Umbilical cord (tissue), 2 donors: Measurements from ENCODE around the gene GLCE. TPM values are rescaled to one million over a fixed set of nuclear protein-coding genes. Genes with fewer than 3 reads are reported as not detected.

ENCODE experiments used
- DNase-seq: peaks from one replicate; pipeline ENCODE4 v3.0.0-alpha.2; 2015; ENCODE audit warnings: low spot score
- total RNA-seq: library from RNA; depleted of rRNA; stranded (reverse); fragments of >200 nt; gene quantifications from one replicate; pipeline ENCODE4 v1.2.3, GENCODE V29; 2014; ENCODE audit warnings: low replicate concordance; ENCODE audit not compliant: insufficient read depth

The GLCE gene
- 33.5 TPM for total RNA-seq

- DNase-seq = peak; percentile 98
Observed at GRCh38 chr15:69160141-69160993, at the start of gene GLCE. Gene GLCE (plus strand): TSS chr15:69160635. CDS start chr15:69255807, 95,172 bp downstream.

GRCh38 chr15:69114331-69114928 lies 46.0 kb upstream of the GLCE start:
- peak; percentile 18 for DNase-seq

- DNase-seq = no peak
Observed at GRCh38 chr15:69115031-69115430, 45.4 kb upstream of the GLCE start.

- no peak for DNase-seq
Observed at GRCh38 chr15:69116391-69116790, 44.0 kb upstream of the GLCE start.

- no peak for DNase-seq
Observed at GRCh38 chr15:69117431-69117871, 43.0 kb upstream of the GLCE start.

- no peak for DNase-seq
Observed at GRCh38 chr15:69118089-69118488, 42.3 kb upstream of the GLCE start.

- peak; percentile 57 for DNase-seq
Observed at GRCh38 chr15:69119001-69119400, 41.4 kb upstream of the GLCE start.

GRCh38 chr15:69119683-69120395 lies 40.6 kb upstream of the GLCE start:
- no peak for DNase-seq

GRCh38 chr15:69120732-69121131 lies 39.7 kb upstream of the GLCE start:
- no peak for DNase-seq

GRCh38 chr15:69121198-69121828 lies 39.1 kb upstream of the GLCE start:
- DNase-seq = no peak

GRCh38 chr15:69125236-69125635 lies 35.2 kb upstream of the GLCE start:
- no peak for DNase-seq

- DNase-seq = no peak
Observed at GRCh38 chr15:69126054-69126469, 34.4 kb upstream of the GLCE start.

- DNase-seq = no peak
Observed at GRCh38 chr15:69127306-69127705, 33.1 kb upstream of the GLCE start.

GRCh38 chr15:69128667-69129311 lies 31.6 kb upstream of the GLCE start:
- DNase-seq = no peak

- DNase-seq = no peak
Observed at GRCh38 chr15:69131362-69132220, 28.8 kb upstream of the GLCE start.

- DNase-seq = no peak
Observed at GRCh38 chr15:69132430-69132829, 28.0 kb upstream of the GLCE start.

GRCh38 chr15:69132977-69133861 lies 27.2 kb upstream of the GLCE start:
- DNase-seq = no peak

- no peak for DNase-seq
Observed at GRCh38 chr15:69133862-69134519, 26.4 kb upstream of the GLCE start.

- no peak for DNase-seq
Observed at GRCh38 chr15:69134791-69135190, 25.6 kb upstream of the GLCE start.
